GM19463 (cell line): ENCODE data around the gene SCN11A.

Experiments used
- ATAC-seq: cut with Tn5 transposase; IDR thresholded peaks from one replicate; pipeline ENCODE4 v1.9.1; 2021; ENCODE audit warnings: mild to moderate bottlenecking, moderate library complexity; ENCODE audit not compliant: unreplicated experiment

Gene SCN11A

GRCh38 chr3:39011191-39011736 lies 40.5 kb downstream of the SCN11A start:
- ATAC-seq, result no peak

- no peak for ATAC-seq
Observed at GRCh38 chr3:39005295-39005694, 46.4 kb downstream of the SCN11A start.
